K562 (cell line): ENCODE data around the gene MANEA. TPM values are rescaled to one million over a fixed set of nuclear protein-coding genes. Genes with fewer than 3 reads are reported as not detected.

Experiments
- ATAC-seq: fragments of 200-7000 bp; cut with Tn5 transposase; 3 replicates; pipeline ENCODE4 v1.9.1; 2020; ENCODE audit warnings: moderate library complexity
- BruUV-seq: library from RNA; stranded (reverse); fragments of 400-500 nt; replicated peaks from 2 replicates; lab custom pipeline; 2021; lab: Mats Ljungman, UMichigan
- CTCF ChIA-PET: fragments of 300-600 bp; formaldehyde crosslinking; extraction: SDS; loops from one replicate; lab custom pipeline; 2021; ENCODE audit warnings: low intra/inter-chr PET ratio; lab: Yijun Ruan, JAX
- POLR2A ChIA-PET: fragments of 300-600, 350-650 bp; sonication (Branson Sonifier 250); formaldehyde crosslinking; extraction: SDS; loops from one replicate; lab custom pipeline; 2021; ENCODE audit warnings: antibody characterized with exemption, inconsistent platforms; lab: Yijun Ruan, JAX
- DNase-seq, 4 experiments: peaks; one replicate each; pipeline versions ENCODE4 v3.0.0 to v3.0.0-alpha.2; 2011 to 2018; ENCODE audit warnings: low spot score in 3 of 4, mixed read lengths in 3 of 4; ENCODE audit errors: extremely low read depth in 1 of 4
- FAIRE-seq: peaks from 2 replicates; lab custom pipeline; 2011; peaks lifted over from hg19 to GRCh38; lab: Jason Lieb, UNC
- H2AFZ ChIP-seq: 2 replicates; pipeline ENCODE4 v1.6.0; 2011; ENCODE audit warnings: low read depth, low read length, control low read depth, inconsistent platforms
- H3K27ac ChIP-seq: fragments of 200-600 bp; 3 replicates; pipeline ENCODE4 v1.8.0; 2011; ENCODE audit warnings: low read depth, mild to moderate bottlenecking, control low read depth, inconsistent platforms, low read length, moderate library complexity, mixed read lengths; ENCODE audit errors: extremely low read depth
- H3K27me3 ChIP-seq, 2 experiments: fragments of 300-600 bp in 1 of 2; 2 replicates in 1 of 2; 3 replicates in 1 of 2; pipeline versions ENCODE4 v1.6.0 to v1.8.0; 2011; ENCODE audit warnings: inconsistent platforms in 2 of 2, low read length in 2 of 2, mild to moderate bottlenecking in 1 of 2, mixed read lengths in 1 of 2, moderate library complexity in 1 of 2; ENCODE audit not compliant: control insufficient read depth in 2 of 2, insufficient read depth in 2 of 2
- H3K36me3 ChIP-seq: fragments of 300-600 bp; 3 replicates; pipeline ENCODE4 v1.8.0; 2011; ENCODE audit warnings: mild to moderate bottlenecking, low read length, inconsistent platforms; ENCODE audit not compliant: control insufficient read depth, insufficient read depth
- H3K4me1 ChIP-seq, 2 experiments: fragments of 200-600 bp in 1 of 2; replicated peaks in 1 of 2; 2 replicates in 1 of 2; 3 replicates in 1 of 2; pipeline versions ENCODE4 v1.5.1 to v1.8.0; 2011; ENCODE audit warnings: inconsistent platforms in 2 of 2, low read length in 2 of 2, mild to moderate bottlenecking in 1 of 2, mixed read lengths in 1 of 2, moderate library complexity in 1 of 2; ENCODE audit not compliant: control insufficient read depth in 2 of 2, insufficient read depth in 2 of 2
- H3K4me2 ChIP-seq: 2 replicates; pipeline ENCODE4 v1.6.1; 2011; ENCODE audit warnings: low read length, control low read depth, inconsistent platforms, mixed read lengths; ENCODE audit not compliant: insufficient read depth
- H3K4me3 ChIP-seq: fragments of 200-600 bp; sonication (generic), shearing (Covaris generic); 2 replicates; pipeline ENCODE4 v1.5.1; 2016; ENCODE audit warnings: control low read depth, inconsistent platforms
- H3K79me2 ChIP-seq: fragments of 200-600 bp; 3 replicates; pipeline ENCODE4 v1.8.0; 2011; ENCODE audit warnings: low read length, inconsistent platforms; ENCODE audit not compliant: control insufficient read depth, insufficient read depth
- H3K9ac ChIP-seq, 2 experiments: 2 replicates each; pipeline versions ENCODE4 v1.6.0 to v1.6.1; 2011; ENCODE audit warnings: low read depth in 2 of 2, low read length in 2 of 2, control low read depth in 1 of 2, inconsistent platforms in 1 of 2, mild to moderate bottlenecking in 1 of 2, mixed read lengths in 1 of 2; ENCODE audit not compliant: insufficient read depth in 1 of 2
- H3K9me1 ChIP-seq: one replicate; pipeline ENCODE4 v1.6.0; 2011; ENCODE audit warnings: inconsistent platforms, mild to moderate bottlenecking, low read length, moderate library complexity; ENCODE audit not compliant: control insufficient read depth, insufficient read depth
- H3K9me3 ChIP-seq: replicated peaks from 2 replicates; pipeline ENCODE4 v1.5.1; 2011; ENCODE audit warnings: low read depth, low read length, inconsistent platforms; ENCODE audit not compliant: control insufficient read depth, insufficient read depth
- H4K20me1 ChIP-seq: replicated peaks from 2 replicates; pipeline ENCODE4 v1.6.1; 2011; ENCODE audit warnings: low read length, inconsistent platforms, mixed read lengths; ENCODE audit not compliant: control insufficient read depth, insufficient read depth
- CREM ChIP-seq: IDR thresholded peaks from 2 replicates; pipeline ENCODE4 v1.6.1; 2014; ENCODE audit warnings: antibody characterized with exemption, low read depth
- ELF2 ChIP-seq: fragments of 250-450 bp; sonication (Bioruptor Pico); IDR thresholded peaks from 2 replicates; pipeline ENCODE4 v1.5.0; 2021; ENCODE audit warnings: mild to moderate bottlenecking
- POLR2H ChIP-seq: IDR thresholded peaks from 2 replicates; pipeline ENCODE4 v1.6.1; 2016; ENCODE audit warnings: missing genetic modification characterization, low read depth, mild to moderate bottlenecking, control low read depth, missing compliant biosample characterization, moderate library complexity
- RFX1 ChIP-seq: fragments of 450-650 bp; IDR thresholded peaks from 2 replicates; pipeline ENCODE4 v1.6.1; 2016; ENCODE audit warnings: mild to moderate bottlenecking, moderate library complexity
- STAT6 ChIP-seq: sonication (generic); formaldehyde crosslinking; IDR thresholded peaks from 2 replicates; pipeline ENCODE4 v1.8.1; 2023; ENCODE audit warnings: mild to moderate bottlenecking, missing genetic modification reagents
- WGBS: fragments of 100-300 bp; shearing (Covaris generic); methylation state at CpG from one replicate; pipeline ENCODE4 v1.1.6; 2016; ENCODE audit warnings: low coverage, mixed read lengths; ENCODE audit not compliant: insufficient coverage; ENCODE audit errors: missing lambda C conversion rate; 5-methylcytosine and 5-hydroxymethylcytosine counted together
- in situ Hi-C: fragments of 300-500 bp; cut with MboI; formaldehyde crosslinking; loops from 4 replicates; pipeline ENCODE4 v1.15.0; 2018; ENCODE audit warnings: inconsistent platforms, mixed read lengths
- intact Hi-C: fragments of 100-400 bp; cut with micrococcal nuclease; formaldehyde crosslinking; loops from 2 replicates; pipeline ENCODE4 v1.14.2; 2022
- polyA plus RNA-seq, 8 experiments: library from polyadenylated mRNA; depleted of rRNA in 4 of 8; stranded (reverse) in 5 of 8; unstranded in 3 of 8; fragments of >200 nt; fragmentation: Nextera tagmentation in 2 of 8; fragmentation: Illumina TruSeq in 1 of 8; extraction: Ambion mirVana in 2 of 8; extraction: Trizol in 1 of 8; gene quantifications; 2 replicates each; pipeline versions ENCODE4 v1.2.1 to v1.2.3, GENCODE V29; 2011 to 2014; ENCODE audit warnings: inconsistent platforms in 1 of 8, missing spikeins in 1 of 8
- total RNA-seq, 7 experiments: library from RNA; depleted of rRNA in 6 of 7; stranded (reverse); fragments of >200 nt in 6 of 7; fragmentation: Illumina TruSeq in 2 of 7; extraction: Trizol in 2 of 7; gene quantifications; 2 replicates each; pipeline versions ENCODE4 v1.2.1 to v1.2.3, GENCODE V29; 2011 to 2021; ENCODE audit warnings: low replicate concordance in 1 of 7

Gene MANEA
- total and polyA plus RNA-seq, 9 of the 15 experiments (the other 6 are each of a cell fraction or from before 2014, with no cell fraction given), result 4.8 to 16.1 (median 11.4) TPM

- BruUV-seq, result no TSS peak
- Histone ChIP-seq H3K4me1 (no peaks in the 10 kb centered on the region; a peak in 1 of 5 replicates), H3K4me3 (no peak overlapping the region), H3K27ac (no peak overlapping the region)
- POLR2A ChIA-PET, result no interaction called here
- in situ Hi-C loops, result no loop called here
- intact Hi-C loops, result no loop called here
- TF ChIP-seq POLR2H (tag) (no peak), CREM (no peak), STAT6 (CRISPR knock-in tag) (no peak), RFX1 (no peak), ELF2 (CRISPR knock-in tag) (no peak)
- TF ChIP-seq, all 486 proteins: peak for 0
- H3K27me3 ChIP-seq, result no peaks in the 10 kb centered on the region; a peak in 1 of 5 replicates
- H3K36me3 ChIP-seq, result no peaks in the 10 kb centered on the region
- H3K9me3 ChIP-seq, result no peaks in the 10 kb centered on the region
- H3K9ac ChIP-seq, result no peak overlapping the region
- DNase-seq (no peak), ATAC-seq (no peak), FAIRE-seq (no peak)
- CTCF ChIA-PET, result no interaction called here
- H2AFZ ChIP-seq, result no peak overlapping the region
- no peaks in the 10 kb centered on the region for H3K79me2 ChIP-seq
- H3K9me1 ChIP-seq, result no peaks in the 10 kb centered on the region
- WGBS, result 0% methylated on average over 1 of the region's 1 CpG
- no peak overlapping the region for H3K4me2 ChIP-seq
- no peaks in the 10 kb centered on the region for H4K20me1 ChIP-seq
Observed at GRCh38 chr6:95547043-95547442, 30.3 kb upstream of the MANEA start.
